ENCODE data around the gene PDZRN3. TPM values are rescaled to one million over a fixed set of nuclear protein-coding genes. Genes with fewer than 3 reads are reported as not detected.

Gene PDZRN3
- total and polyA plus RNA-seq, 4 donors, result 7.3 to 36.4 (median 16.3) TPM

DNA sequence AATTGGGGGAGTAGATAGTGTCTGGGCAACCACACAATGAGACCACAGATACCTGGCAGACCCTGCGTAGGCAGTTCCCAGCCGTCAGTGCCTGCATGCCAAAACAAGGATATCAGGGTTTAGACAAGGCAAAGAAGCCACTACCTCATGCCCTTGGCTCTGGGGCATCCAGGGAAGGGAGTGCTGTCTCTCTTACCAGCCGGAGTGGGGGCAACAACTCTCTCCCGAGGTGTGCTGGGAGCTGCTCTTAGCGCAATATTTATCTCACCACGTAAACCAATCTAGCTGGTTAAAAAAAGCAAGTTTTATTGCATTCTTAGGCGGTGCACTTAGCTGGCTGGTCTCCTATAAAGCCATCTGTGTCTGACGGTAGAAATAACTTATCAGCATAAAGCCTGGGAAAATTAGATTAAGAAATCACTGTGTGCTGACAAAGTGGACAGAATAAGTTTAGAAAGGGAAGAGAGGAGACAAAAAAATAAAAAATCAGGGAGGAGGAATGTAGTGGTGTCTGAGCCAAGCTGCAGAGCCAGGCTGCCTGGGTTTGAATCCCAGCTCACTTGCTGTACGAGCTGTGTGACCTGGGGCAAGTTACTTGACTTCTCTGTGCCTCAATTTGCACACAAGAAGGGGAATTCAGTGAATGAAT lies 273.2 kb downstream of the PDZRN3 start:
- peaks cover 0 to 7% (median 0%) of the 10 kb centered on the region in 5 donors for H3K4me1 ChIP-seq (ENCODE audit: control insufficient read depth in 5 of 5, insufficient read depth in 5 of 5, low read length in 5 of 5)
- WGBS, 2 donors, result 53 to 70% methylated on average over 9 of the region's 9 CpGs
- H3K9me3 ChIP-seq (ENCODE audit: control insufficient read depth in 4 of 4, insufficient read depth in 3 of 4, low read length in 3 of 4), result no peaks in the 10 kb centered on the region
- no peak for ATAC-seq (ENCODE audit: insufficient read depth, low FRiP score)
- peak in 1 of 3 donors; percentile 27 for DNase-seq
- TF ChIP-seq, protein P1, sequence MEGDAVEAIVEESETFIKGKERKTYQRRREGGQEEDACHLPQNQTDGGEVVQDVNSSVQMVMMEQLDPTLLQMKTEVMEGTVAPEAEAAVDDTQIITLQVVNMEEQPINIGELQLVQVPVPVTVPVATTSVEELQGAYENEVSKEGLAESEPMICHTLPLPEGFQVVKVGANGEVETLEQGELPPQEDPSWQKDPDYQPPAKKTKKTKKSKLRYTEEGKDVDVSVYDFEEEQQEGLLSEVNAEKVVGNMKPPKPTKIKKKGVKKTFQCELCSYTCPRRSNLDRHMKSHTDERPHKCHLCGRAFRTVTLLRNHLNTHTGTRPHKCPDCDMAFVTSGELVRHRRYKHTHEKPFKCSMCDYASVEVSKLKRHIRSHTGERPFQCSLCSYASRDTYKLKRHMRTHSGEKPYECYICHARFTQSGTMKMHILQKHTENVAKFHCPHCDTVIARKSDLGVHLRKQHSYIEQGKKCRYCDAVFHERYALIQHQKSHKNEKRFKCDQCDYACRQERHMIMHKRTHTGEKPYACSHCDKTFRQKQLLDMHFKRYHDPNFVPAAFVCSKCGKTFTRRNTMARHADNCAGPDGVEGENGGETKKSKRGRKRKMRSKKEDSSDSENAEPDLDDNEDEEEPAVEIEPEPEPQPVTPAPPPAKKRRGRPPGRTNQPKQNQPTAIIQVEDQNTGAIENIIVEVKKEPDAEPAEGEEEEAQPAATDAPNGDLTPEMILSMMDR (IDR thresholded peaks at IDR 0.05; ENCODE audit: control extremely low read depth, extremely low read depth), result no peak
- no peak overlapping the region for H3K4me3 ChIP-seq
- H3K27ac ChIP-seq (ENCODE audit: low read depth in 1 of 2, low read length in 1 of 2), result no peak overlapping the region
- no peaks in the 10 kb centered on the region for H3K27me3 ChIP-seq (ENCODE audit: control insufficient read depth in 3 of 3, insufficient read depth in 3 of 3, low read length in 2 of 3)
- no peak overlapping the region for H3K9ac ChIP-seq (ENCODE audit: insufficient read depth in 1 of 2, low read length in 2 of 2)
- H3K36me3 ChIP-seq (ENCODE audit: control insufficient read depth in 4 of 4, insufficient read depth in 4 of 4, low read length in 4 of 4), result no peaks in the 10 kb centered on the region

DNA sequence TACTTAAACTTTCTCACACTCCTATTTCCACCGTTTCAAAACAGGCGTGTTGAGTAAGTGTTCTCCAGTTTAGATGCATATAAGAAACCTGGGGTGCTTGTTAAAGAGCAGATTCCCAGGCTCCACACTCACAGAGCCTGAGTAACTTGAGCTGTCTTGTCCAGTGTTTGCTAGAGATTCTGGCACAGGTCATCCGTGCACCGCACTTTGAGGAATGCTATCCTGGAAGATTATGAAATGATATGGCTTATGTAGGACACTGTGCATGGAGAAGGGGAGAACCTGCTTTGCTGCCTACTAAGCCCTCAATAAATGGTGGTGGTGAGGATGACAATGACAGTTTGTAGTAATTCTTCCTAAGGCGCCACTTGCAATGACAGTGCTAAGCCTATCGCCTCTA lies 273.7 kb downstream of the PDZRN3 start:
- Histone ChIP-seq H3K27me3 (ENCODE audit: control insufficient read depth in 3 of 3, insufficient read depth in 3 of 3, low read length in 2 of 3) (no peaks in the 10 kb centered on the region), H3K9me3 (ENCODE audit: control insufficient read depth in 4 of 4, insufficient read depth in 3 of 4, low read length in 3 of 4) (no peaks in the 10 kb centered on the region), H3K36me3 (ENCODE audit: control insufficient read depth in 4 of 4, insufficient read depth in 4 of 4, low read length in 4 of 4) (no peaks in the 10 kb centered on the region), H3K27ac (ENCODE audit: low read depth in 1 of 2, low read length in 1 of 2) (no peak overlapping the region), H3K4me3 (no peak overlapping the region), H3K9ac (ENCODE audit: insufficient read depth in 1 of 2, low read length in 2 of 2) (no peak overlapping the region), H3K4me1 (ENCODE audit: control insufficient read depth in 5 of 5, insufficient read depth in 5 of 5, low read length in 5 of 5) (peaks cover 0 to 7% (median 0%) of the 10 kb centered on the region in 5 donors)
- peak; percentile 1 for ATAC-seq (ENCODE audit: insufficient read depth, low FRiP score)
- TF ChIP-seq, protein P1 (IDR thresholded peaks at IDR 0.05; ENCODE audit: control extremely low read depth, extremely low read depth), result no peak
- DNase-seq, result no peak
- WGBS, 2 donors, result 74 to 82% methylated on average over 6 of the region's 6 CpGs

DNA sequence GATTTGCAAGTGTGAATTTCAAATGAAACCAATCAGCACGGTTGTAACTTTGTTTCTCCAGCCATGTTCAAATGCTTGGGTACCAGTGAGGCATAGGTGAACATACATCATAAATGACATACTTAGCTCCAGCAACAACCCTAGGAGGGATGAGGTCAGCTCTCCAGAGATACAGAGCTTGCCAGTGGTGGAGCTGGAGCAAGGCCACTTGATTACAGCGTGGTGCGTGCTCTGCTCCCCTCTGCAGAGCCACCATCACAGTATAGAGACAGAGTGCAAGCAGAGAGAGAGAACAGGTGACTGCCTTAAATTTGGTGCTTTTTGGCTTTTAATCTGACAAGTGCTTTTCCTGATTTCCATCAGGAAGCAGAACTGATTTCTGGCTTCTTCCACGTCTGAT lies 275.1 kb downstream of the PDZRN3 start:
- Histone ChIP-seq H3K27me3 (ENCODE audit: control insufficient read depth in 3 of 3, insufficient read depth in 3 of 3, low read length in 2 of 3) (no peaks in the 10 kb centered on the region), H3K9ac (ENCODE audit: insufficient read depth in 1 of 2, low read length in 2 of 2) (no peak overlapping the region), H3K36me3 (ENCODE audit: control insufficient read depth in 4 of 4, insufficient read depth in 4 of 4, low read length in 4 of 4) (no peaks in the 10 kb centered on the region), H3K9me3 (ENCODE audit: control insufficient read depth in 4 of 4, insufficient read depth in 3 of 4, low read length in 3 of 4) (no peaks in the 10 kb centered on the region), H3K27ac (ENCODE audit: low read depth in 1 of 2, low read length in 1 of 2) (no peak overlapping the region), H3K4me3 (no peak overlapping the region), H3K4me1 (ENCODE audit: control insufficient read depth in 5 of 5, insufficient read depth in 5 of 5, low read length in 5 of 5) (peaks cover 0 to 7% (median 0%) of the 10 kb centered on the region in 5 donors)
- 82 to 84% methylated on average over 4 of the region's 4 CpGs for WGBS, 2 donors
- TF ChIP-seq, protein P1 (IDR thresholded peaks at IDR 0.05; ENCODE audit: control extremely low read depth, extremely low read depth), result no peak
- DNase-seq (no peak), ATAC-seq (ENCODE audit: insufficient read depth, low FRiP score) (no peak)

DNA sequence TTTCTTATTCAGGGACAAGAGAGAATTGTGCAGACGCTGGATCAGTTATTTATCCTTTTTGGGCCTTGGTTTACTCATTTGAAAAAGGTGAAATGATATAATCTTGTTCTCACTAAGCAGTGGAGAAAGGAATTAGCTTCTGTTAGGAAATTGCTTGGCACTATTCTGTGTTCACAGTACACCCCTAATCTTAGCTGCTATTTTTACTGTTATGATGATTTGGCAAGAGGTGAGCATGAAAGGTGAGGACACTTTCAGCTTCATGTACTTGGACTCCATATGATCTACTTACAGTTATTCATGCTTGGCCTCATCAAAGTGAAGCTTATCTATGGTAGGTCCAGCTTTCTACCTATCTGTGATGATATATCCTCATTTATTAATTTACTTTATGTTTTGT lies 282.7 kb downstream of the PDZRN3 start:
- 86 to 89% methylated on average over 1 of the region's 1 CpG for WGBS, 2 donors
- no peak for ATAC-seq (ENCODE audit: insufficient read depth, low FRiP score)

More for the DNA sequence above, 282.7 kb downstream of the PDZRN3 start:
- Histone ChIP-seq H3K9ac (ENCODE audit: insufficient read depth in 1 of 2, low read length in 2 of 2) (no peak overlapping the region), H3K9me3 (ENCODE audit: control insufficient read depth in 4 of 4, insufficient read depth in 3 of 4, low read length in 3 of 4) (peaks cover 0 to 11% (median 0%) of the 10 kb centered on the region in 4 donors), H3K27me3 (ENCODE audit: control insufficient read depth in 3 of 3, insufficient read depth in 3 of 3, low read length in 2 of 3) (no peaks in the 10 kb centered on the region), H3K4me1 (ENCODE audit: control insufficient read depth in 5 of 5, insufficient read depth in 5 of 5, low read length in 5 of 5) (no peaks in the 10 kb centered on the region), H3K4me3 (no peak overlapping the region), H3K36me3 (ENCODE audit: control insufficient read depth in 4 of 4, insufficient read depth in 4 of 4, low read length in 4 of 4) (no peaks in the 10 kb centered on the region), H3K27ac (ENCODE audit: low read depth in 1 of 2, low read length in 1 of 2) (peak overlapping the region in 1 of 2 donors; percentile 59)
- DNase-seq, result no peak
- TF ChIP-seq, protein P1 (IDR thresholded peaks at IDR 0.05; ENCODE audit: control extremely low read depth, extremely low read depth), result no peak
